IMR-90 (cell line): ENCODE data around the gene PDE5A. TPM values are rescaled to one million over a fixed set of nuclear protein-coding genes. Genes with fewer than 3 reads are reported as not detected.
A peak's percentile ranks its signal among the peaks of the same experiment; 100 is the strongest.

Experiments
- ATAC-seq: fragments of 200-7000 bp; cut with Tn5 transposase; 2 replicates; pipeline ENCODE4 v1.9.1; 2020; ENCODE audit warnings: low read depth, mild to moderate bottlenecking, moderate library complexity
- BruUV-seq: library from RNA; stranded (reverse); fragments of 400-500 nt; replicated peaks from 2 replicates; lab custom pipeline; 2021; lab: Mats Ljungman, UMichigan
- CTCF ChIA-PET: fragments of 300-600 bp; formaldehyde crosslinking; extraction: SDS; loops from one replicate; lab custom pipeline; 2021; ENCODE audit warnings: antibody characterized with exemption; lab: Yijun Ruan, JAX
- POLR2A ChIA-PET: fragments of 300-600 bp; sonication (Branson Sonifier 250); formaldehyde crosslinking; loops from one replicate; lab custom pipeline; 2022; ENCODE audit warnings: antibody characterized with exemption; ENCODE audit not compliant: unreplicated experiment; lab: Charles Lee
- DNase-seq: peaks from one replicate; pipeline ENCODE4 v3.0.0; 2013
- H2AFZ ChIP-seq: replicated peaks from 2 replicates; pipeline ENCODE3; 2013; ENCODE audit warnings: low read length, mild to moderate bottlenecking; ENCODE audit not compliant: poor library complexity
- H2AK5ac ChIP-seq: 2 replicates; pipeline ENCODE4 v1.6.1; 2013; ENCODE audit warnings: low read depth, low read length, inconsistent platforms
- H2AK9ac ChIP-seq: replicated peaks from 2 replicates; pipeline ENCODE3; 2013; ENCODE audit warnings: mild to moderate bottlenecking, low read depth, low read length, moderate library complexity; ENCODE audit not compliant: poor library complexity
- H2BK120ac ChIP-seq: 2 replicates; pipeline ENCODE4 v1.6.1; 2013; ENCODE audit warnings: low read depth, low read length, inconsistent platforms
- H2BK15ac ChIP-seq: 3 replicates; pipeline ENCODE4 v1.6.1; 2013; ENCODE audit warnings: low read depth, low read length, inconsistent platforms
- H2BK20ac ChIP-seq: 2 replicates; pipeline ENCODE4 v1.6.1; 2013; ENCODE audit warnings: low read depth, mild to moderate bottlenecking, inconsistent platforms, low read length, moderate library complexity
- H2BK5ac ChIP-seq: 2 replicates; pipeline ENCODE4 v1.6.1; 2013; ENCODE audit warnings: mild to moderate bottlenecking, low read depth, low read length, inconsistent platforms; ENCODE audit not compliant: poor library complexity, severe bottlenecking
- H3K14ac ChIP-seq: replicated peaks from 2 replicates; pipeline ENCODE4 v1.6.1; 2013; ENCODE audit warnings: low read depth, low read length, inconsistent platforms
- H3K18ac ChIP-seq: 2 replicates; pipeline ENCODE4 v1.6.1; 2013; ENCODE audit warnings: low read depth, low read length, control low read depth
- H3K23ac ChIP-seq: 2 replicates; pipeline ENCODE4 v1.6.1; 2013; ENCODE audit warnings: low read depth, low read length, inconsistent platforms
- H3K27ac ChIP-seq: 2 replicates; pipeline ENCODE4 v1.5.1; 2013; ENCODE audit warnings: mild to moderate bottlenecking, control low read depth, low read length; ENCODE audit not compliant: insufficient read depth
- H3K27me3 ChIP-seq: 2 replicates; pipeline ENCODE4 v1.6.1; 2013; ENCODE audit warnings: low read length; ENCODE audit not compliant: control insufficient read depth, insufficient read depth
- H3K36me3 ChIP-seq: 2 replicates; pipeline ENCODE4 v1.6.1; 2013; ENCODE audit warnings: low read length, mixed read lengths; ENCODE audit not compliant: control insufficient read depth, insufficient read depth
- H3K4ac ChIP-seq: 2 replicates; pipeline ENCODE4 v1.6.1; 2013; ENCODE audit warnings: low read depth, low read length, inconsistent platforms
- H3K4me1 ChIP-seq: 2 replicates; pipeline ENCODE4 v1.6.1; 2013; ENCODE audit warnings: low read length, mixed read lengths; ENCODE audit not compliant: control insufficient read depth, insufficient read depth
- H3K4me2 ChIP-seq: 2 replicates; pipeline ENCODE4 v1.6.1; 2013; ENCODE audit warnings: low read depth, mild to moderate bottlenecking, control low read depth, low read length, moderate library complexity
- H3K4me3 ChIP-seq: 2 replicates; pipeline ENCODE4 v1.5.1; 2013; ENCODE audit warnings: low read depth, mild to moderate bottlenecking, control low read depth, low read length, moderate library complexity; ENCODE audit not compliant: insufficient read depth
- H3K56ac ChIP-seq: 2 replicates; pipeline ENCODE4 v1.6.1; 2013; ENCODE audit warnings: low read length, inconsistent platforms; ENCODE audit not compliant: insufficient read depth; ENCODE audit errors: extremely low read depth
- H3K79me1 ChIP-seq, 2 experiments: 2 replicates each; pipeline ENCODE4 v1.6.1; 2013; ENCODE audit warnings: low read length in 2 of 2, inconsistent platforms in 1 of 2, low read depth in 1 of 2
- H3K9ac ChIP-seq: 2 replicates; pipeline ENCODE4 v1.6.1; 2013; ENCODE audit warnings: low read depth, low read length, control low read depth
- H3K9me1 ChIP-seq: 2 replicates; pipeline ENCODE4 v1.6.1; 2013; ENCODE audit warnings: low read length, inconsistent platforms; ENCODE audit not compliant: insufficient read depth
- H3K9me3 ChIP-seq: 2 replicates; pipeline ENCODE4 v1.6.1; 2013; ENCODE audit warnings: low read length; ENCODE audit not compliant: control insufficient read depth, insufficient read depth
- H4K20me1 ChIP-seq: 2 replicates; pipeline ENCODE4 v1.6.1; 2013; ENCODE audit warnings: low read length, inconsistent platforms; ENCODE audit not compliant: insufficient read depth
- H4K5ac ChIP-seq: 2 replicates; pipeline ENCODE4 v1.6.1; 2013; ENCODE audit warnings: mild to moderate bottlenecking, low read depth, low read length, control low read depth
- H4K8ac ChIP-seq, 2 experiments: 2 replicates each; pipeline ENCODE4 v1.6.1; 2013; ENCODE audit warnings: low read depth in 2 of 2, low read length in 2 of 2, control low read depth in 1 of 2, inconsistent platforms in 1 of 2
- H4K91ac ChIP-seq: 2 replicates; pipeline ENCODE4 v1.6.1; 2013; ENCODE audit warnings: low read depth, low read length, inconsistent platforms; ENCODE audit not compliant: insufficient read depth
- BHLHE40 ChIP-seq: fragments of 150-350 bp; IDR thresholded peaks from 2 replicates; pipeline ENCODE4 v1.6.1; 2016; ENCODE audit warnings: mild to moderate bottlenecking, low read depth, low read length
- CTCF ChIP-seq: conservative IDR thresholded peaks from 2 replicates; pipeline ENCODE4 v1.5.1; 2012; ENCODE audit warnings: mild to moderate bottlenecking, low read depth, low read length, improper control_type of control experiment
- FOS ChIP-seq: fragments of 150-350 bp; IDR thresholded peaks from 2 replicates; pipeline ENCODE4 v1.6.1; 2016; ENCODE audit warnings: low read depth, low read length
- MAFK ChIP-seq: IDR thresholded peaks from 2 replicates; pipeline ENCODE4 v1.6.1; 2012; ENCODE audit warnings: low read depth, low read length, improper control_type of control experiment
- MXI1 ChIP-seq: IDR thresholded peaks from 2 replicates; pipeline ENCODE4 v1.6.1; 2012; ENCODE audit warnings: low read depth, mild to moderate bottlenecking, low read length, moderate library complexity, borderline replicate concordance
- RAD21 ChIP-seq: IDR thresholded peaks from 2 replicates; pipeline ENCODE4 v1.6.1; 2012; ENCODE audit warnings: low read length, improper control_type of control experiment
- RCOR1 ChIP-seq: IDR thresholded peaks from 2 replicates; pipeline ENCODE4 v1.6.1; 2012; ENCODE audit warnings: mild to moderate bottlenecking, low read length, improper control_type of control experiment; ENCODE audit not compliant: insufficient replicate concordance
- RFX5 ChIP-seq: IDR thresholded peaks from 2 replicates; pipeline ENCODE4 v1.8.0; 2012; ENCODE audit warnings: low read depth, mild to moderate bottlenecking, low read length, moderate library complexity
- WGBS, 2 experiments: methylation state at CpG; one replicate each; pipeline versions ENCODE4 v1.1.5 to v1.1.7; 2013; ENCODE audit warnings: missing lambda C conversion rate in 2 of 2; ENCODE audit not compliant: insufficient read length in 1 of 2; ENCODE audit errors: extremely low coverage in 2 of 2; 5-methylcytosine and 5-hydroxymethylcytosine counted together
- dilution Hi-C: fragments of 300-500 bp; cut with HindIII; formaldehyde crosslinking; loops from one replicate; pipeline ENCODE4 v1.14.3; 2018; ENCODE audit warnings: low sequenced_read_pairs; ENCODE audit not compliant: unreplicated experiment
- in situ Hi-C: fragments of 300-500 bp; cut with MboI; formaldehyde crosslinking; loops from 3 replicates; pipeline ENCODE4 v1.14.3; 2019; ENCODE audit warnings: low sequenced_read_pairs, inconsistent platforms, mixed read lengths
- intact Hi-C: fragments of 100-400 bp; cut with micrococcal nuclease; formaldehyde crosslinking; loops from 2 replicates; pipeline ENCODE4 v1.10.0; 2022
- polyA plus RNA-seq, 3 experiments: library from polyadenylated mRNA; depleted of rRNA; stranded (reverse); fragments of >200 nt; gene quantifications; 2 replicates each; pipeline ENCODE4 v1.2.3, GENCODE V29; 2012; ENCODE audit warnings: low replicate concordance in 1 of 3
- total RNA-seq: library from RNA; depleted of rRNA; stranded (reverse); fragments of >200 nt; gene quantifications from 2 replicates; pipeline ENCODE4 v1.2.3, GENCODE V29; 2012

Gene PDE5A
- total and polyA plus RNA-seq, 2 of the 4 experiments (the other 2 are of a cell fraction) = 101 to 770 TPM

- H3K79me1 ChIP-seq = peaks cover 15 to 62% of the 10 kb centered on the region in 2 experiments; a peak in 3 of 4 replicates
- H3K9ac ChIP-seq = no peak overlapping the region; the same call in 1 of the 2 replicates
- H3K27me3 ChIP-seq = no peaks in the 10 kb centered on the region
- H4K8ac ChIP-seq = 0 out of 4 replicates have a peak overlapping the region, but pooled peaks have one; percentile 12 to 15
- H3K9me1 ChIP-seq = peaks cover 5% of the 10 kb centered on the region
- TF ChIP-seq RCOR1 = no peak
- TF ChIP-seq CTCF = no peak
- no peak for TF ChIP-seq RFX5
- no peak for TF ChIP-seq MAFK
- no peak for TF ChIP-seq BHLHE40
- TF ChIP-seq FOS = no peak
- TF ChIP-seq RAD21 = no peak
- no peak for TF ChIP-seq MXI1
- intact Hi-C loops = no loop called here
- ATAC-seq = no peak
- H3K14ac ChIP-seq = 0 out of 2 replicates have a peak overlapping the region, but pooled peaks have one; percentile 27
- H3K4me3 ChIP-seq = no peak overlapping the region
- no peak overlapping the region for H2AK9ac ChIP-seq
- H3K36me3 ChIP-seq = peaks cover 51% of the 10 kb centered on the region
- no peak overlapping the region for H2BK20ac ChIP-seq
- H2BK120ac ChIP-seq = no peak overlapping the region
- H3K4ac ChIP-seq = no peak overlapping the region
- dilution Hi-C loops = no loop called here
- ChIA-PET POLR2A (no interaction called here), CTCF (no interaction called here)
- H4K91ac ChIP-seq = no peak overlapping the region
- no peak overlapping the region for H3K18ac ChIP-seq
- no peaks in the 10 kb centered on the region for H3K9me3 ChIP-seq
- no peak overlapping the region for H3K56ac ChIP-seq
- H4K5ac ChIP-seq = no peak overlapping the region; the same call in 1 of the 2 replicates
- H2AK5ac ChIP-seq = 0 out of 2 replicates have a peak overlapping the region, but pooled peaks have one; percentile 7
- in situ Hi-C loops = no loop called here
- 0 out of 3 replicates have a peak overlapping the region, but pooled peaks have one; percentile 33 for H2BK15ac ChIP-seq
- no TSS peak for BruUV-seq
- peaks cover 9% of the 10 kb centered on the region for H3K4me1 ChIP-seq
- WGBS, 2 experiments = no CpG with 5 or more reads among the region's 1 CpG
- H3K27ac ChIP-seq = peak overlapping the region; percentile 29; the same call in 1 of the 2 replicates
- no peak overlapping the region for H3K4me2 ChIP-seq
- no peak for DNase-seq
- no peak overlapping the region for H2AFZ ChIP-seq
- H4K20me1 ChIP-seq = peaks cover 34% of the 10 kb centered on the region; the same call in 1 of the 2 replicates
- H3K23ac ChIP-seq = peak overlapping the region; percentile 34; the same call in 1 of the 2 replicates
- H2BK5ac ChIP-seq = peak overlapping the region; percentile 72
Observed at GRCh38 chr4:119537586-119537985, 91.0 kb downstream of the PDE5A start.
